ENCODE measurements around the gene DAPK1.

The DAPK1 gene

DNA sequence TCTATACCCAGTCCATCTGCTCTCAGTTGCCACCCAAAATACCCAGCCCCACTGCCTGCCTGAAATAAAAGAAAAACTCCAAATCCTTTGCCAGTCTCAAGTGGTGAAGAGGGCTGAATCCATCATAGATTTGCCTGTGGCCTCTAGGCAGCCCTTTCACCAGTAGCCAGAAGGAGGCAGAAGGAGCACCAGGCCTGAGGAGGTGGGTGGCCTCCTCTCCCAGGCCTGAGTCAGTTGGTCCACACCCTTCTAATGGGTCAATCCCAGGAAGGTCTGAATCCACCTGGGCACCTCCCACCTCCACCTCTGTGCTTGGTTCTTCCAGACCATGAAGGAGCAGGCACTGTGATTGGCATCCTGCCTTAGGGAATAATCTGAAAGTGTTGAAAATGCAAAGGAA lies 97.0 kb downstream of the DAPK1 start:
- no peak overlapping the region for H3K27ac ChIP-seq
- TF ChIP-seq, protein P1, sequence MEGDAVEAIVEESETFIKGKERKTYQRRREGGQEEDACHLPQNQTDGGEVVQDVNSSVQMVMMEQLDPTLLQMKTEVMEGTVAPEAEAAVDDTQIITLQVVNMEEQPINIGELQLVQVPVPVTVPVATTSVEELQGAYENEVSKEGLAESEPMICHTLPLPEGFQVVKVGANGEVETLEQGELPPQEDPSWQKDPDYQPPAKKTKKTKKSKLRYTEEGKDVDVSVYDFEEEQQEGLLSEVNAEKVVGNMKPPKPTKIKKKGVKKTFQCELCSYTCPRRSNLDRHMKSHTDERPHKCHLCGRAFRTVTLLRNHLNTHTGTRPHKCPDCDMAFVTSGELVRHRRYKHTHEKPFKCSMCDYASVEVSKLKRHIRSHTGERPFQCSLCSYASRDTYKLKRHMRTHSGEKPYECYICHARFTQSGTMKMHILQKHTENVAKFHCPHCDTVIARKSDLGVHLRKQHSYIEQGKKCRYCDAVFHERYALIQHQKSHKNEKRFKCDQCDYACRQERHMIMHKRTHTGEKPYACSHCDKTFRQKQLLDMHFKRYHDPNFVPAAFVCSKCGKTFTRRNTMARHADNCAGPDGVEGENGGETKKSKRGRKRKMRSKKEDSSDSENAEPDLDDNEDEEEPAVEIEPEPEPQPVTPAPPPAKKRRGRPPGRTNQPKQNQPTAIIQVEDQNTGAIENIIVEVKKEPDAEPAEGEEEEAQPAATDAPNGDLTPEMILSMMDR (IDR thresholded peaks at IDR 0.05): no peak
- TF ChIP-seq ZFX (IDR thresholded peaks at IDR 0.05; ENCODE audit: borderline replicate concordance): no peak

DNA sequence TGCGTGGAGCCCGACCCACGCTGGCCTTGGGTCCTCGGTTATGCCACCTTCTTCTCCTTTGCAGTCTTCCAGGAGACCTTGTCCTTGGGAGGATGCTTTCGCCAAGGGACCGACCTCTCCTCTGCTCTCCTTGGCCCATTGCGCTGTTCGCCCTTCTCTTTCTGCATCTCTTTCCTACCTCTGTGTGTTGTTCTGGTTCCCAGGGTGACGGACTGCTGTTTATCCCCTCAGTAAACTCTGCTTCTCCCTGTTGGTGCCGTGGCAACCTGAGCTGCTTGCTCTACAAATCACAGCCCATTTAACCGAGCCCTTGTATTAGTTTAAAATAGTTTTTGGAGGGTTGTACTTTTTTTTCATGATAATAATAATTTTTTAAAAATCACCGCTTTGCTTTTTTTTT lies 97.9 kb downstream of the DAPK1 start:
- H3K27ac ChIP-seq: no peak overlapping the region
- TF ChIP-seq ZFX (IDR thresholded peaks at IDR 0.05; ENCODE audit: borderline replicate concordance): no peak
- TF ChIP-seq, protein P1 (IDR thresholded peaks at IDR 0.05): no peak

DNA sequence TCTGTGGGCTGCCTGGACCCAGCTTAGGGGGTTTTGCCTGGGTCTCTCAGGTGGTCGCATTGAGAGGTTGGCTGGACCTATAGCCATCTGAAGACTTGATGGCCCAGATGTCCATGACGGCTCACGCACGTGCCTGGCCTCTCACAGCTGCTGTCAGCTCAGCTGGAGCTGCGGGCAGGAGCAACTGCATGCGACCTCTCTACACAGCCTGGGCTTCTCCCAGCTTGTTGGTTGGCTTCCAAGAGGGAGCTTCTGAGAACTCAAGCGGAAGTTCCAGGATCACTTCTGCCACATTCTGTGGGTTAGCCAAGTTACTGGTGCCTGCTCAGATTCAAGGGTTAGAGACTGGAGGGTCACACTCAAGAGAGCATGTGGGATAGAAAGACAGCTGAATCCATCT lies 99.2 kb downstream of the DAPK1 start:
- no peak for TF ChIP-seq ZFX (IDR thresholded peaks at IDR 0.05; ENCODE audit: borderline replicate concordance)
- TF ChIP-seq, protein P1 (IDR thresholded peaks at IDR 0.05): no peak
- H3K27ac ChIP-seq: no peak overlapping the region

DNA sequence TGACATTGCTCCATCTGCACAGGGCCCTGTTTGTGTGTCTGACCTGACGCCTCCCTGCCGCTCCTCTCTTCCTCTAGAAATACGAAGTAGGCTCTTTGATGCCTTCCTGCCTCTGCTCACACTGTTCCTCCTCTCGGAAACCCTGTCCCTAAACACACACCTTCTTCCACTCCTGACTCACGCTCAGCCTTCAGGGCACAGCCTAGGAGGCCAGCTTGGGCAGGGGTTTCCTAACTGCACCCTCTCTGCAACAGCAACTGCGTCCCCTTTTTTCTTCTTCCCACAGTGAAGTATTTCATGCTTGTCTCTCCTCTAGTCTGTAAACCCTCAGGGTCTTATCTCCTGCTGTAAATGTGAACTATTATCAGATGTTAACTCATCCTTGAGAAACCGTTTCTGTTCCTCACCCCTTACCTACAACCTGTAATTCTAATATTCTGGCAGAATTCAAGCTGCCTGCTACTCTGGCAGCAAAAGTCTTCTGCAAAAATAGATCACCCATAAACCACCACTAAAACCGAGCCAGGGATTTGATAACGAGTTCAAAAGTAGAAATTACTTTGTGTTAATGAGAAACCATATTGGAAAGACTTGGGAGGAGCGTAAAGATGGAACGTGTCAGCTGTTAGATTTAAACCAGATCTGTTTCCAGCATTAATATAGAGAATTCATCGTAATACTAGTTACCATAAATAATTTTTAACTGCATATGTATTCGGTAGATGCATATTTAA lies 100.2 kb downstream of the DAPK1 start:
- H3K27ac ChIP-seq: no peak overlapping the region
- TF ChIP-seq, protein P1 (IDR thresholded peaks at IDR 0.05): no peak
- TF ChIP-seq ZFX (IDR thresholded peaks at IDR 0.05; ENCODE audit: borderline replicate concordance): no peak

DNA sequence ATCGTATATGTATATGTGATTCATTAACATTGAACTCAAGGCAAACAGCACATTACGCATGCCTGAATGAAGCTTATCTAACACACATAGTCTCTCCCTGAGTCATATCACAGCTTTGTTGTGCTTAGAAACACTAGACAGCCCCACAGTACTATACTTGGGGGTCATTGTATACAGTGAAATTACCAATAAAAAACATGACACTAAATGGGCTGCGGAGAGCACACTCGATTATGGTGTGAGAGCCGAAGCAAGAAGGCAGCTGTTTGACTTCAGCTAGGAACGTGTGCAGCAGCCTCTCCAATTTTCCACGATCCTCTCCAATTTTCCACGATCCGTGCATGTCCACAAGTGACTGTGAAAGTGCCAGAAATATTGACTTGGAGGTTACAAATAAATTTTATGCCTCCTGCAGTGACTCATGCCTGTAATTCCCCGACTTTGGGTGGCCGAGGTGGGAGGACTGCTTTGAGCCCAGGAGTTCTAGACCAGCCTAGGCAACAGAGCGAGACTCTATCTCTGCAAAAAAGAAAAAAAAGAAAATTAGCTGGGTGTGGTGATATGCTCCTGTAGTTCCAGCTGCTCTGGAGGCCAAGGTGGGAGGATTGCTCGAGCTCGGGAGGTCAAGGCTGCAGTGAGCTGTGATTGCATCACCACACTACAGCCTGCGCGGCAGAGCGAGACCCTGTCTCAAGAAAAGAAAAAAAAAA lies 102.4 kb downstream of the DAPK1 start:
- no peak for TF ChIP-seq ZFX (IDR thresholded peaks at IDR 0.05; ENCODE audit: borderline replicate concordance)
- TF ChIP-seq, protein P1 (IDR thresholded peaks at IDR 0.05): no peak
- no peak overlapping the region for H3K27ac ChIP-seq

DNA sequence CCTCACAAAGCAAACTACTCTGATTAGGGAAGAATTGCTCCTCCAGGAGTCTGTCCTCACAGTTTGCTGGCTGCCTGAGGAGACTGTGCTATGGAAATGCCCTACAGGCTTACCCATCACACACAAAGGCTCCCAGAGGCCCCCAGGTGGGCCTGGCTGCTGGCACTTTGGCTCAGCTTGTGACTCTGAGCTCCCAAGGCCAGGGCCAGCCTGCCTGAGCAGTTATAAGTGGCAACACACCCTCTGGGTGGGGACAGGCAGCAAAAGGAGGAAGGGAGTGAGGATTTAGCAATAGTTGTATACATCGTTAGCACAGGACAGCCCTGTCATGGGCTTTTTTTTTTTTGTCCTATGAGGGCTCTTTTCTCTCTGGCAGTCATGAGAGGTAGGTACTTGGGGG lies 103.5 kb downstream of the DAPK1 start:
- no peak overlapping the region for H3K27ac ChIP-seq
- TF ChIP-seq, protein P1 (IDR thresholded peaks at IDR 0.05): no peak
- no peak for TF ChIP-seq ZFX (IDR thresholded peaks at IDR 0.05; ENCODE audit: borderline replicate concordance)

DNA sequence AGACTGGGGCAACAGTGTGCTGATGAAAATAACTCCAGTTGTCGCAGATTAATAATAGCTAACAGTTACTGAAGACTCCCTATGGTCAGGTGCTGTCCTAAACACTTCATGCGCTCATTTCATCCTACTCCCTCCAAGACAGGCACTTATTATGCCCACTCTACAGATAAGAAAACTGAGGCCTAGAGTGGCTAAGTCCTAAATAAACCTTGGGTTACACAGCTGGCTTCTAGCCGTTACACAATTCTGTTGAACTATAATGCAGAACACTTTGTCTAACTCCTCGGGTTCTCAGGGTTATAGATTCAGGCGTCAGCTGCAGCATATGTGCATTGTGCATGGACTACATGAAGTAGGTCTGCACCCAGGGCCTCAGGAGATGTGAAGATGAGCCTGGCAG lies 103.9 kb downstream of the DAPK1 start:
- TF ChIP-seq, protein P1 (IDR thresholded peaks at IDR 0.05): no peak
- TF ChIP-seq ZFX (IDR thresholded peaks at IDR 0.05; ENCODE audit: borderline replicate concordance): no peak
- H3K27ac ChIP-seq: no peak overlapping the region

All from 22Rv1 (cell line).